GM21381 (cell line): ENCODE results near the gene PCDHA1.

ENCODE experiments used
- ATAC-seq: cut with Tn5 transposase; IDR thresholded peaks from one replicate; pipeline ENCODE4 v1.9.1; 2021; ENCODE audit warnings: mild to moderate bottlenecking, moderate library complexity; ENCODE audit not compliant: unreplicated experiment

PCDHA1 gene

DNA sequence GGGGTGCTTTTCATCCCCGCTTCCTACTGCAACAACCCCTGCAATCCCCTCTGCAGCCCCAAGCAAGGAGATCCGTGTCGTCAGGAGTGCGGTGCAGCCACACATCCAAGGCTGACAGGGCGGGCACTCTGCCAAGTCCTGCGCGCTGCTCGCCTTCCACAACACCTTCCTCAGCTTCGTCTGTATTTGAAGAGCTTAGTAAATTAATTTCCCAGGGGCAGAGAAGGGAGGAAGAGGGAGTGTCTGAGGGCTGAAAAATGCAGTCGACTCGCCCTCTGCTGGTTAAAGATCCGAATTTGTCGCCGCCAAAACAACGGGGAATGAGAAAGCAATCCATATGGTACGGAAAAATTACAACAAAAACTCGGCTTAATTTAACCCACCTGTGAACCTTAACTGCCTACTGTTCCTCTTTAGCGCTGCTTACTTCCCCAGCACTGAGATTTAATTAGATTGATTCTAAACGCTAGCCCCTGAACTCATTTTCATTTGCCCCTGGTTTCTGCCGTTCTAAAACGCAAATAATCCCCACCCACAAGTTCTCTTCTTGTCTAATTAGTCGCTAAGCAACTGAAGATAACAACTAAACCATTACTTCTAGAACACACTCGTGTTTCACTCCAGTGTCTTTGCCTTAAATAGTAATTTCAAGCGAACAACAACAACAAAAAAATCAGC lies 254.3 kb downstream of the PCDHA1 start:
- ATAC-seq = no peak

DNA sequence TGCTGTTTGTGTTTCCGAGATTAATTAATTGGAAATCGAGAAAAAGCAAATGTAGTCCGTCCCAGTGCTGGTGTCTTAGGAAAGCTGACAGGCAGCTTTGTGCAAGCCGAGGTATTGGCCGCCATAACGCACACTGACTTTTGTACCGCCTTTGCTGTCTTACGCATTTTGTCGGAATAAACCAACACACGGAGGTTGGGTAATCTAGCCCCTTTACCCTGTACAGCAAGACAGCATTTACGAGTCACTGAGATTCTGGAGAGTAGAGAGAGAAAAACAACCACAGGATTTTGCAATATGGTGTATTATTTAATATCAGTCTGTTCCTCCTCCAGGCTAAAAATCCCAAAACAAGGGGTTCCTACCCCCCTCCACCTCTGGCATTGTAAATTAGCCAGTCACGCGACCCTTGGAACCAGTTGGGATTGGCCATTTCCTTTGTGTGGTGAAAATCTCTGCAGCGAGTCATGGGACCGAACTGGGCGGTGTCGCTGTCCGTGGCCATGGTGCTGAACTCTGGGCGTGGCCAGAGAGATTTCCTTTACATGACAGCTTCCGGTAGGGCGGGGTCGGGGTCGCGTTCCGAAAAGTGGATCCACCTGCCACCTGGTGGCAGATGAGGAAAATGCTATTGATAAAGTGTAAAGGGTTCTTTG lies 255.0 kb downstream of the PCDHA1 start:
- ATAC-seq = no peak

DNA sequence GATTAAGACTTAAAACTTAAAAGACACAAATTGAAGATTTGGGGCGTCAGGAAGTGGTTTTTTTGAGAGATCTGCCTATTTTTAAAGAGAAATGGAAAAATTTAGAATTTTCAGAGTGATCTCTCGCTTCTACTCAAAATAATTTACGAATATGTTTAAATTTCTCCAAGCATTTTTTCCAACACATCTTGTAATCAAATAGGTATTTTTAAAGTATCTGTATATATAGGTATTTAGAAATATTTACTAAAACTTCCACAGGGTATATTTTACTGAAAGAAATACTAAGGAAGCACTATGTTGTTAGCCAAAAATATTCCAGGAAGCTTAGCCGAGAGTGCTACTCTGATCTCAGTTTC lies 255.5 kb downstream of the PCDHA1 start:
- ATAC-seq = no peak

DNA sequence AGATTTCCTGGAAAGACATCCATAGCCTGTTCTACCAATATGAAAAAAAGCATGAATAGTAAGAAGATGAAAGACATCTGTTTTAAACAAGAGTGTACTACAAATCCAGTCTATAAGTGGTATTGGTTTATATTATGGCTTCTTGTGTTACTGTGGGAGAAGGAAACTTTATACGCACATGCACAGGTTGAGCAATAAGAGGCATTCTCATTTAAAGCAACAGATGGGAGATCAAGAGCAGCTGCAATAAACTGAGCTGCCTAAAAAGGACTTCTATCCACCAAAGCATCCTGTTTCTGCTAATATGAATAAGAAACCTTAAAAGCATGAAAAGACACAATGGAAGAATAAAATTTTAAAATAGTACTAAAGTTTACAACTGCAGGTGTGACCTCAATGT lies 256.6 kb downstream of the PCDHA1 start:
- ATAC-seq = no peak

DNA sequence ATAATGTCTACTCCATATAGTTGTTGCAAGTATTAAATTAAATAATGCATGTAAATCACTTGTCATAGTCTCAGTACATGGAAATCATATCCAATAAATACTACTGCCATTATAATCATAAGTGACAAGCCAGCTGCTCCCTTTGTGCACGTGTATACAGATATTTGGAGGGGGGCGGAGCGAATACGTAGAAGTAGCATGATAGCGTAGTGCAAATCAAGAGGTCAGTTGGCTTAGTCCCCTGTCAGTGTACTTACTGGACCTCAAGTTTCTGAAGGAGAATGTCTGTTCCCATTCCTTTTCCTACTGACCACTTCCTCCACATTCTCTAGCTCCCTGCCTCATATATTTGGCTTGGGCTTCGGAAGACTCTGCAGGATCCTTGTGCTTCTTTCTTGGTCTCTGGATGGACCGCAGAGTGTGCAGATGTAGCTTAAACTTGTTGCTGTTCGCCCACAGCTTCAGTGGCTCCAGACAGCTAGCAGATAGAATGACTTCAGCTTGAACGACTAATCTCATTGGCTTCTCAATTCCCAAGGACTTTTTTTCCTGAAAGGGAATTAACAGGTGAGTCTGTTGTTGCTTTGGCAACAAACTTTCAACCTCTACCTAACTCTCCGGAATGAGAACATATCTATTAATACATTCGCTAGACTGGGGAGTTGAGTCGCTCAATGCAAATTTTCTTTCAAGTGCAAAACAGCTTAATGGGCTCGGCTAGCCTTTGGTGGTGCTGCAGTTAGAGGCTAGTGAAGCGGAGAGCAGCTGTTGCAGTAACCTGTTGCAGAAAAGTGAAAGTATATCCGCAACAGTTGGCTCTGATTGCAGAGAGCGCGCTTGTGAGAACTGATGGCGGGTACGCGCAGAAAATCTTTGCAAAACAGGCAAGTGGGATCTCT lies 264.9 kb downstream of the PCDHA1 start, which contains the start of gene PCDHB1:
PCDHB1 (plus strand) TSS at position 753 of the 899 bp plus-strand sequence; CDS start at position 850, 97 bp downstream.
- no peak for ATAC-seq

DNA sequence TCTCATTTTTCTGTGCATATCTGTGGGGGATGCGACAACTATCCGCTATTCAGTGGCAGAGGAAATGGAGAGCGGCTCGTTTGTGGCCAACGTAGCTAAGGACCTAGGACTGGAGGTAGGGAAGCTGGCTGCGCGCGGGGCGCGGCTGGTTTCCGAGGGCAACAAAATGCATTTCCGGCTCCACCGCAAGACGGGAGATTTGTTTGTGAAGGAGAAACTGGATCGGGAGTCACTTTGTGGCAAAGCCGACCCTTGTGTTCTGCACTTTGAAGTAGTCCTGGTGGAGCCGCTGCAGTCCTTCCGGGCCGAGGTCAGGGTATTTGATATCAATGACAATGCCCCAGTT lies 265.6 kb downstream of the PCDHA1 start:
- no peak for ATAC-seq
